Gastroesophageal sphincter (tissue), 4 donors: Measurements from ENCODE around the gene ESAM. TPM values are rescaled to one million over a fixed set of nuclear protein-coding genes. Genes with fewer than 3 reads are reported as not detected.

Experiments used
- ATAC-seq: fragments of 150-250 bp; one replicate; pipeline ENCODE4 v1.9.1; 2016; ENCODE audit warnings: mild to moderate bottlenecking, moderate library complexity
- H3K27ac ChIP-seq, 4 donors: fragments of 200-600 bp; sonication (generic) in 3 of 4; 1 replicate in 3 of 4; 2 replicates in 1 of 4; pipeline ENCODE4 v1.5.1; 2016 to 2019
- H3K27me3 ChIP-seq: fragments of 200-600 bp; sonication (generic); one replicate; pipeline ENCODE4 v1.5.1; 2019
- H3K36me3 ChIP-seq, 2 donors: fragments of 200-600 bp; sonication (generic); one replicate each; pipeline ENCODE4 v1.5.1; 2019; ENCODE audit warnings: control low read depth in 1 of 2
- H3K4me1 ChIP-seq, 3 donors: fragments of 200-600 bp; sonication (generic); 1 replicate in 2 of 3; 2 replicates in 1 of 3; pipeline ENCODE4 v1.5.1; 2016 to 2019; ENCODE audit warnings: control low read depth in 2 of 3
- H3K4me3 ChIP-seq, 2 donors: fragments of 200-600 bp; sonication (generic); one replicate each; pipeline ENCODE4 v1.5.1; 2019; ENCODE audit warnings: mild to moderate bottlenecking in 1 of 2, moderate library complexity in 1 of 2
- H3K9me3 ChIP-seq, 3 donors: fragments of 200-600 bp; sonication (generic); one replicate each; pipeline ENCODE4 v1.5.1; 2017 to 2019; ENCODE audit warnings: control low read depth in 2 of 3
- CTCF ChIP-seq, 4 experiments: fragments of 200-600 bp in 2 of 4; fragments of 450-650 bp in 2 of 4; sonication (generic) in 1 of 4; IDR thresholded peaks; one replicate each; pipeline ENCODE4 v1.5.1; 2017 to 2019; ENCODE audit warnings: antibody characterized with exemption in 4 of 4, mild to moderate bottlenecking in 2 of 4, moderate library complexity in 2 of 4
- EP300 ChIP-seq: sonication (generic); formaldehyde crosslinking; IDR thresholded peaks from one replicate; pipeline ENCODE4 v1.6.1; 2017; ENCODE audit warnings: antibody characterized with exemption, mild to moderate bottlenecking
- POLR2A ChIP-seq, 2 donors: fragments of 450-650 bp; IDR thresholded peaks; one replicate each; pipeline ENCODE4 v1.6.1; 2017; ENCODE audit warnings: antibody characterized with exemption in 2 of 2, mild to moderate bottlenecking in 2 of 2, moderate library complexity in 1 of 2
- POLR2AphosphoS5 ChIP-seq: sonication (generic); formaldehyde crosslinking; IDR thresholded peaks from one replicate; pipeline ENCODE4 v1.6.1; 2017; ENCODE audit warnings: antibody characterized with exemption
- WGBS, 2 donors: methylation state at CpG; one replicate each; pipeline ENCODE4 v1.1.5; 2018; ENCODE audit warnings: low coverage in 1 of 2; 5-methylcytosine and 5-hydroxymethylcytosine counted together
- total RNA-seq, 4 donors: library from RNA; depleted of rRNA; stranded (reverse); fragments of >200 nt; gene quantifications; one replicate each; pipeline ENCODE4 v1.1.0, GENCODE V29; 2016

The ESAM gene
- total RNA-seq, 4 donors from 2014 or later, result 9.8 to 38.4 (median 22.4) TPM

GRCh38 chr11:124724979-124725718 lies 36.9 kb downstream of the ESAM start:
- ATAC-seq, result no peak
- Histone ChIP-seq H3K9me3 (no peaks in the 10 kb centered on the region), H3K27me3 (peaks cover 77% of the 10 kb centered on the region), H3K4me1 (peaks cover 0 to 8% (median 0%) of the 10 kb centered on the region in 3 donors), H3K4me3 (no peak overlapping the region), H3K36me3 (no peaks in the 10 kb centered on the region), H3K27ac (no peak overlapping the region)
- no peak for TF ChIP-seq POLR2AphosphoS5
- no peak for TF ChIP-seq EP300
- TF ChIP-seq CTCF (IDR thresholded peaks at IDR 0.05), result no peak
- TF ChIP-seq POLR2A (IDR thresholded peaks at IDR 0.05), result no peak
- 29 to 78% methylated on average over 5 to 12 of the region's 14 CpGs for WGBS, 2 donors

GRCh38 chr11:124722176-124722575 lies 39.9 kb downstream of the ESAM start:
- Histone ChIP-seq H3K4me1 (peaks cover 0 to 25% (median 6%) of the 10 kb centered on the region in 3 donors), H3K4me3 (no peak overlapping the region), H3K27me3 (peaks cover 97% of the 10 kb centered on the region), H3K36me3 (no peaks in the 10 kb centered on the region), H3K9me3 (no peaks in the 10 kb centered on the region), H3K27ac (no peak overlapping the region)
- no peak for TF ChIP-seq CTCF (IDR thresholded peaks at IDR 0.05)
- no peak for TF ChIP-seq POLR2A (IDR thresholded peaks at IDR 0.05)
- no peak for TF ChIP-seq POLR2AphosphoS5
- TF ChIP-seq EP300, result no peak
- 26 to 45% methylated on average over 5 to 6 of the region's 6 CpGs for WGBS, 2 donors
- ATAC-seq, result no peak

- WGBS, 2 donors, result 47% methylated on average over 2 of the region's 2 CpGs; no CpG with 5 or more reads in 1 of the 2 donors
- TF ChIP-seq CTCF (IDR thresholded peaks at IDR 0.05) (no peak), POLR2A (IDR thresholded peaks at IDR 0.05) (no peak), POLR2AphosphoS5 (no peak), EP300 (no peak)
- Histone ChIP-seq H3K9me3 (no peaks in the 10 kb centered on the region), H3K27me3 (peaks cover 94% of the 10 kb centered on the region), H3K4me1 (peaks cover 0 to 18% (median 6%) of the 10 kb centered on the region in 3 donors), H3K4me3 (no peak overlapping the region), H3K27ac (no peak overlapping the region), H3K36me3 (no peaks in the 10 kb centered on the region)
- ATAC-seq, result no peak
Observed at GRCh38 chr11:124719534-124719933, 42.6 kb downstream of the ESAM start.

- Histone ChIP-seq H3K36me3 (no peaks in the 10 kb centered on the region), H3K4me3 (no peak overlapping the region), H3K9me3 (no peaks in the 10 kb centered on the region), H3K4me1 (peaks cover 0 to 18% (median 6%) of the 10 kb centered on the region in 3 donors), H3K27me3 (peaks cover 94% of the 10 kb centered on the region), H3K27ac (no peak overlapping the region)
- TF ChIP-seq CTCF (IDR thresholded peaks at IDR 0.05) (no peak), EP300 (no peak), POLR2A (IDR thresholded peaks at IDR 0.05) (no peak), POLR2AphosphoS5 (no peak)
- no peak for ATAC-seq
- WGBS, 2 donors, result 33 to 36% methylated on average over 8 to 10 of the region's 14 CpGs
Observed at GRCh38 chr11:124718801-124719200, 43.3 kb downstream of the ESAM start.
